HEK293 (cell line): ENCODE results near the gene ADD2.

Experiments used
- CTCF ChIA-PET: fragments of 350-600 bp; formaldehyde crosslinking; extraction: SDS; loops from one replicate; lab custom pipeline; 2021; ENCODE audit warnings: antibody characterized with exemption; lab: Yijun Ruan, JAX
- POLR2A ChIA-PET: fragments of 300-600 bp; formaldehyde crosslinking; extraction: SDS; loops from one replicate; lab custom pipeline; 2020; ENCODE audit warnings: antibody characterized with exemption, inconsistent platforms; lab: Yijun Ruan, JAX
- H3K27ac ChIP-seq: fragments of 200-500 bp; sonication (Bioruptor generic); 2 replicates; pipeline ENCODE4 v1.5.1; 2014; ENCODE audit warnings: low read depth, low read length, control low read depth, inconsistent platforms; ENCODE audit errors: extremely low read depth
- H3K36me3 ChIP-seq, 2 experiments: fragments of 200-500 bp in 1 of 2; sonication (Bioruptor generic) in 1 of 2; 1 replicate in 1 of 2; 2 replicates in 1 of 2; pipeline ENCODE4 v1.5.1; 2014 to 2017; ENCODE audit warnings: inconsistent platforms in 2 of 2, low read length in 2 of 2; ENCODE audit not compliant: control insufficient read depth in 2 of 2, insufficient read depth in 1 of 2
- H3K4me1 ChIP-seq: fragments of 200-500 bp; sonication (Bioruptor generic); 2 replicates; pipeline ENCODE4 v1.5.1; 2014; ENCODE audit warnings: mild to moderate bottlenecking, low read length, inconsistent platforms; ENCODE audit not compliant: control insufficient read depth, insufficient read depth
- H3K4me3 ChIP-seq: 2 replicates; pipeline ENCODE4 v1.5.1; 2011; ENCODE audit warnings: low read depth, mild to moderate bottlenecking, control low read depth, low read length, moderate library complexity
- H3K9me3 ChIP-seq: fragments of 200-500 bp; sonication (Bioruptor generic); 2 replicates; pipeline ENCODE4 v1.5.1; 2014; ENCODE audit warnings: low read depth, low read length, inconsistent platforms; ENCODE audit not compliant: control insufficient read depth, insufficient read depth
- INSM2 ChIP-seq: fragments of 450-650 bp; formaldehyde crosslinking; IDR thresholded peaks from 2 replicates; pipeline ENCODE4 v1.5.1; 2016; ENCODE audit warnings: missing biosample characterization, missing genetic modification characterization
- KLF9 ChIP-seq: fragments of 450-650 bp; formaldehyde crosslinking; IDR thresholded peaks from 2 replicates; pipeline ENCODE4 v1.5.1; 2016; ENCODE audit warnings: missing biosample characterization, missing genetic modification characterization, low read depth
- PBX3 ChIP-seq: sonication (generic); formaldehyde crosslinking; IDR thresholded peaks from 2 replicates; pipeline ENCODE4 v1.8.1; 2022; ENCODE audit warnings: mild to moderate bottlenecking, moderate library complexity, missing genetic modification reagents
- SALL2 ChIP-seq: fragments of 450-650 bp; formaldehyde crosslinking; IDR thresholded peaks from 2 replicates; pipeline ENCODE4 v1.5.0; 2017; ENCODE audit warnings: missing biosample characterization, mild to moderate bottlenecking, missing genetic modification characterization, borderline replicate concordance
- SETDB1 ChIP-seq: IDR thresholded peaks from one replicate; pipeline ENCODE4 v1.6.1; 2017; ENCODE audit warnings: mild to moderate bottlenecking, low read length, moderate library complexity, mixed read lengths; ENCODE audit not compliant: insufficient read length
- ZFP69B ChIP-seq: fragments of 450-650 bp; formaldehyde crosslinking; IDR thresholded peaks from 2 replicates; pipeline ENCODE4 v1.5.1; 2016; ENCODE audit warnings: missing biosample characterization, missing genetic modification characterization
- ZNF10 ChIP-seq: fragments of 450-650 bp; formaldehyde crosslinking; IDR thresholded peaks from 2 replicates; pipeline ENCODE4 v1.5.1; 2017; ENCODE audit warnings: missing biosample characterization, missing genetic modification characterization
- ZNF133 ChIP-seq: fragments of 450-650 bp; formaldehyde crosslinking; IDR thresholded peaks from 2 replicates; pipeline ENCODE4 v1.5.1; 2016; ENCODE audit warnings: missing biosample characterization, missing genetic modification characterization
- ZNF24 ChIP-seq: fragments of 450-650 bp; formaldehyde crosslinking; IDR thresholded peaks from 2 replicates; pipeline ENCODE4 v1.5.1; 2016; ENCODE audit warnings: missing biosample characterization, missing genetic modification characterization
- ZNF248 ChIP-seq: fragments of 450-650 bp; formaldehyde crosslinking; IDR thresholded peaks from 2 replicates; pipeline ENCODE4 v1.5.1; 2017; ENCODE audit warnings: missing biosample characterization, missing genetic modification characterization
- ZNF302 ChIP-seq: fragments of 450-650 bp; formaldehyde crosslinking; IDR thresholded peaks from 2 replicates; pipeline ENCODE4 v1.5.1; 2016; ENCODE audit warnings: missing biosample characterization, missing genetic modification characterization, low read depth
- ZNF324 ChIP-seq: fragments of 450-650 bp; formaldehyde crosslinking; IDR thresholded peaks from 2 replicates; pipeline ENCODE4 v1.5.1; 2016; ENCODE audit warnings: missing biosample characterization, missing genetic modification characterization
- ZNF423 ChIP-seq: fragments of 450-650 bp; formaldehyde crosslinking; IDR thresholded peaks from 2 replicates; pipeline ENCODE4 v1.5.1; 2016; ENCODE audit warnings: missing biosample characterization, missing genetic modification characterization
- ZNF510 ChIP-seq: fragments of 450-650 bp; formaldehyde crosslinking; IDR thresholded peaks from 2 replicates; pipeline ENCODE4 v1.5.1; 2018; ENCODE audit warnings: mild to moderate bottlenecking, missing genetic modification characterization, missing biosample characterization; ENCODE audit not compliant: insufficient replicate concordance
- ZNF571 ChIP-seq: fragments of 450-650 bp; formaldehyde crosslinking; IDR thresholded peaks from 2 replicates; pipeline ENCODE4 v1.5.0; 2017; ENCODE audit warnings: missing biosample characterization, missing genetic modification characterization
- ZNF660 ChIP-seq: fragments of 450-650 bp; IDR thresholded peaks from 2 replicates; pipeline ENCODE4 v1.5.1; 2018; ENCODE audit warnings: missing biosample characterization, mild to moderate bottlenecking, missing genetic modification characterization
- ZNF701 ChIP-seq: fragments of 450-650 bp; formaldehyde crosslinking; IDR thresholded peaks from 2 replicates; pipeline ENCODE4 v1.5.1; 2016; ENCODE audit warnings: missing biosample characterization, missing genetic modification characterization
- ZNF707 ChIP-seq: fragments of 450-650 bp; formaldehyde crosslinking; IDR thresholded peaks from 2 replicates; pipeline ENCODE4 v1.5.1; 2016; ENCODE audit warnings: missing biosample characterization, missing genetic modification characterization
- ZNF776 ChIP-seq: fragments of 450-650 bp; formaldehyde crosslinking; IDR thresholded peaks from 2 replicates; pipeline ENCODE4 v1.5.0; 2017; ENCODE audit warnings: missing biosample characterization, missing genetic modification characterization, borderline replicate concordance
- ZNF777 ChIP-seq: fragments of 450-650 bp; formaldehyde crosslinking; IDR thresholded peaks from 2 replicates; pipeline ENCODE4 v1.5.1; 2017; ENCODE audit warnings: missing biosample characterization, missing genetic modification characterization, borderline replicate concordance
- TF ChIP-seq, protein P1 (sequence below): fragments of 450-650 bp; formaldehyde crosslinking; IDR thresholded peaks from 2 replicates; pipeline ENCODE4 v1.5.1; 2016; ENCODE audit warnings: missing biosample characterization, missing genetic modification characterization
- TF ChIP-seq, protein P2 (sequence below): IDR thresholded peaks from 2 replicates; pipeline ENCODE4 v1.6.1; 2011; ENCODE audit warnings: mild to moderate bottlenecking, low read depth, low read length, borderline replicate concordance
- TF ChIP-seq, protein P3 (sequence below): fragments of 450-650 bp; formaldehyde crosslinking; IDR thresholded peaks from 2 replicates; pipeline ENCODE4 v1.5.1; 2016; ENCODE audit warnings: missing biosample characterization, missing genetic modification characterization
- TF ChIP-seq, protein P4 (sequence below): fragments of 450-650 bp; formaldehyde crosslinking; IDR thresholded peaks from 2 replicates; pipeline ENCODE4 v1.5.1; 2016; ENCODE audit warnings: missing biosample characterization, missing genetic modification characterization, borderline replicate concordance

The ADD2 gene

GRCh38 chr2:70683455-70683854 is 84.5 kb downstream of the ADD2 start:
- Histone ChIP-seq H3K27ac (no peak overlapping the region), H3K9me3 (no peaks in the 10 kb centered on the region), H3K4me1 (no peaks in the 10 kb centered on the region; the same call in 1 of the 2 replicates), H3K4me3 (no peak overlapping the region), H3K36me3 (peaks cover 8 to 27% of the 10 kb centered on the region in 2 experiments)
- ChIA-PET POLR2A (no interaction called here), CTCF (interaction anchor here (0.7 kb wide), 1 partner anchor 114 kb away, joined by 5 read pairs; no protein-coding TSS in a partner anchor)
- no peak for TF ChIP-seq SETDB1
- no peak for TF ChIP-seq INSM2 (tag by site-specific recombination)
- no peak for TF ChIP-seq SALL2 (tag by site-specific recombination)
- TF ChIP-seq, protein P1, sequence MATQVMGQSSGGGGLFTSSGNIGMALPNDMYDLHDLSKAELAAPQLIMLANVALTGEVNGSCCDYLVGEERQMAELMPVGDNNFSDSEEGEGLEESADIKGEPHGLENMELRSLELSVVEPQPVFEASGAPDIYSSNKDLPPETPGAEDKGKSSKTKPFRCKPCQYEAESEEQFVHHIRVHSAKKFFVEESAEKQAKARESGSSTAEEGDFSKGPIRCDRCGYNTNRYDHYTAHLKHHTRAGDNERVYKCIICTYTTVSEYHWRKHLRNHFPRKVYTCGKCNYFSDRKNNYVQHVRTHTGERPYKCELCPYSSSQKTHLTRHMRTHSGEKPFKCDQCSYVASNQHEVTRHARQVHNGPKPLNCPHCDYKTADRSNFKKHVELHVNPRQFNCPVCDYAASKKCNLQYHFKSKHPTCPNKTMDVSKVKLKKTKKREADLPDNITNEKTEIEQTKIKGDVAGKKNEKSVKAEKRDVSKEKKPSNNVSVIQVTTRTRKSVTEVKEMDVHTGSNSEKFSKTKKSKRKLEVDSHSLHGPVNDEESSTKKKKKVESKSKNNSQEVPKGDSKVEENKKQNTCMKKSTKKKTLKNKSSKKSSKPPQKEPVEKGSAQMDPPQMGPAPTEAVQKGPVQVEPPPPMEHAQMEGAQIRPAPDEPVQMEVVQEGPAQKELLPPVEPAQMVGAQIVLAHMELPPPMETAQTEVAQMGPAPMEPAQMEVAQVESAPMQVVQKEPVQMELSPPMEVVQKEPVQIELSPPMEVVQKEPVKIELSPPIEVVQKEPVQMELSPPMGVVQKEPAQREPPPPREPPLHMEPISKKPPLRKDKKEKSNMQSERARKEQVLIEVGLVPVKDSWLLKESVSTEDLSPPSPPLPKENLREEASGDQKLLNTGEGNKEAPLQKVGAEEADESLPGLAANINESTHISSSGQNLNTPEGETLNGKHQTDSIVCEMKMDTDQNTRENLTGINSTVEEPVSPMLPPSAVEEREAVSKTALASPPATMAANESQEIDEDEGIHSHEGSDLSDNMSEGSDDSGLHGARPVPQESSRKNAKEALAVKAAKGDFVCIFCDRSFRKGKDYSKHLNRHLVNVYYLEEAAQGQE (tag by site-specific recombination), result no peak
- no peak for TF ChIP-seq ZNF423 (tag by site-specific recombination)
- no peak for TF ChIP-seq ZNF302 (tag by site-specific recombination)
- TF ChIP-seq ZNF701, result no peak
- no peak for TF ChIP-seq ZNF777 (tag by site-specific recombination)
- TF ChIP-seq ZNF133 (tag by site-specific recombination), result no peak
- TF ChIP-seq ZNF707, result no peak
- TF ChIP-seq, protein P2, sequence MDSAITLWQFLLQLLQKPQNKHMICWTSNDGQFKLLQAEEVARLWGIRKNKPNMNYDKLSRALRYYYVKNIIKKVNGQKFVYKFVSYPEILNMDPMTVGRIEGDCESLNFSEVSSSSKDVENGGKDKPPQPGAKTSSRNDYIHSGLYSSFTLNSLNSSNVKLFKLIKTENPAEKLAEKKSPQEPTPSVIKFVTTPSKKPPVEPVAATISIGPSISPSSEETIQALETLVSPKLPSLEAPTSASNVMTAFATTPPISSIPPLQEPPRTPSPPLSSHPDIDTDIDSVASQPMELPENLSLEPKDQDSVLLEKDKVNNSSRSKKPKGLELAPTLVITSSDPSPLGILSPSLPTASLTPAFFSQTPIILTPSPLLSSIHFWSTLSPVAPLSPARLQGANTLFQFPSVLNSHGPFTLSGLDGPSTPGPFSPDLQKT, result no peak
- no peak for TF ChIP-seq ZNF248 (tag by site-specific recombination)
- TF ChIP-seq ZNF510, result no peak
- TF ChIP-seq ZNF24 (tag by site-specific recombination), result no peak
- TF ChIP-seq, protein P3, sequence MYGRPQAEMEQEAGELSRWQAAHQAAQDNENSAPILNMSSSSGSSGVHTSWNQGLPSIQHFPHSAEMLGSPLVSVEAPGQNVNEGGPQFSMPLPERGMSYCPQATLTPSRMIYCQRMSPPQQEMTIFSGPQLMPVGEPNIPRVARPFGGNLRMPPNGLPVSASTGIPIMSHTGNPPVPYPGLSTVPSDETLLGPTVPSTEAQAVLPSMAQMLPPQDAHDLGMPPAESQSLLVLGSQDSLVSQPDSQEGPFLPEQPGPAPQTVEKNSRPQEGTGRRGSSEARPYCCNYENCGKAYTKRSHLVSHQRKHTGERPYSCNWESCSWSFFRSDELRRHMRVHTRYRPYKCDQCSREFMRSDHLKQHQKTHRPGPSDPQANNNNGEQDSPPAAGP (tag by site-specific recombination), result no peak
- TF ChIP-seq ZNF10 (tag by site-specific recombination), result no peak

DNA sequence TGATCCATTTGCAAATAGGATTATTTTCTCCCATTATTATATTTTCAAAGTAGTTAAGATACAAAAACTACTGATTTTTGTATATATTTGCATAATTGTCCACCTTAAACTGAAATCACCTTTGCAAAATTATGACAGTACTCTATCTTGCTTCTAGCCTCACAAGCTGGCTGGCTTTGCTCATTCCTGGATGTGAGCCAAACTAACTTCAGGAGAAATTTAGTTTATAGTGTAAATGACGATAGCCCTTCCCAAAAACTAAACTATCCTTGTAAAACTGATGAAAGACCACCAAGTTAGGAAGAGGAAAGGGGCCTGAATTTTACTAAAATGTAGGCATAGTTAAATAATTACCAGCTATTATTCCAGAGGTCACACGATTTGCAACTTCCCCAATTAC is 87.3 kb downstream of the ADD2 start:
- H3K4me3 ChIP-seq, result no peak overlapping the region
- POLR2A ChIA-PET, result no interaction called here
- peaks cover 8 to 41% of the 10 kb centered on the region in 2 experiments for H3K36me3 ChIP-seq
- no peak overlapping the region for H3K27ac ChIP-seq
- H3K9me3 ChIP-seq, result no peaks in the 10 kb centered on the region
- CTCF ChIA-PET, result interaction anchor here (0.6 to 1.2 kb wide), 6 partner anchors 11 to 365 kb away, joined by 3 to 4 read pairs (median 3); no protein-coding TSS in a partner anchor
- no peaks in the 10 kb centered on the region for H3K4me1 ChIP-seq
- no peak for TF ChIP-seq ZNF571 (tag by site-specific recombination)
- TF ChIP-seq ZFP69B, result no peak
- no peak for TF ChIP-seq ZNF660
- no peak for TF ChIP-seq PBX3 (CRISPR knock-in tag)
- TF ChIP-seq, protein P4, sequence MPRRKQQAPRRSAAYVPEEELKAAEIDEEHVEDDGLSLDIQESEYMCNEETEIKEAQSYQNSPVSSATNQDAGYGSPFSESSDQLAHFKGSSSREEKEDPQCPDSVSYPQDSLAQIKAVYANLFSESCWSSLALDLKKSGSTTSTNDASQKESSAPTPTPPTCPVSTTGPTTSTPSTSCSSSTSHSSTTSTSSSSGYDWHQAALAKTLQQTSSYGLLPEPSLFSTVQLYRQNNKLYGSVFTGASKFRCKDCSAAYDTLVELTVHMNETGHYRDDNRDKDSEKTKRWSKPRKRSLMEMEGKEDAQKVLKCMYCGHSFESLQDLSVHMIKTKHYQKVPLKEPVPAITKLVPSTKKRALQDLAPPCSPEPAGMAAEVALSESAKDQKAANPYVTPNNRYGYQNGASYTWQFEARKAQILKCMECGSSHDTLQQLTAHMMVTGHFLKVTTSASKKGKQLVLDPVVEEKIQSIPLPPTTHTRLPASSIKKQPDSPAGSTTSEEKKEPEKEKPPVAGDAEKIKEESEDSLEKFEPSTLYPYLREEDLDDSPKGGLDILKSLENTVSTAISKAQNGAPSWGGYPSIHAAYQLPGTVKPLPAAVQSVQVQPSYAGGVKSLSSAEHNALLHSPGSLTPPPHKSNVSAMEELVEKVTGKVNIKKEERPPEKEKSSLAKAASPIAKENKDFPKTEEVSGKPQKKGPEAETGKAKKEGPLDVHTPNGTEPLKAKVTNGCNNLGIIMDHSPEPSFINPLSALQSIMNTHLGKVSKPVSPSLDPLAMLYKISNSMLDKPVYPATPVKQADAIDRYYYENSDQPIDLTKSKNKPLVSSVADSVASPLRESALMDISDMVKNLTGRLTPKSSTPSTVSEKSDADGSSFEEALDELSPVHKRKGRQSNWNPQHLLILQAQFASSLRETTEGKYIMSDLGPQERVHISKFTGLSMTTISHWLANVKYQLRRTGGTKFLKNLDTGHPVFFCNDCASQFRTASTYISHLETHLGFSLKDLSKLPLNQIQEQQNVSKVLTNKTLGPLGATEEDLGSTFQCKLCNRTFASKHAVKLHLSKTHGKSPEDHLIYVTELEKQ, result no peak
- no peak for TF ChIP-seq ZNF776
- TF ChIP-seq ZNF10 (tag by site-specific recombination), result no peak
- TF ChIP-seq KLF9 (tag by site-specific recombination), result no peak
- no peak for TF ChIP-seq ZNF324 (tag by site-specific recombination)
